ENCODE data around the gene TH. TPM values are rescaled to one million over a fixed set of nuclear protein-coding genes. Genes with fewer than 3 reads are reported as not detected.

Gene TH
- total and polyA plus RNA-seq, 7 donors, result 0.17 TPM; not detected in 6

DNA sequence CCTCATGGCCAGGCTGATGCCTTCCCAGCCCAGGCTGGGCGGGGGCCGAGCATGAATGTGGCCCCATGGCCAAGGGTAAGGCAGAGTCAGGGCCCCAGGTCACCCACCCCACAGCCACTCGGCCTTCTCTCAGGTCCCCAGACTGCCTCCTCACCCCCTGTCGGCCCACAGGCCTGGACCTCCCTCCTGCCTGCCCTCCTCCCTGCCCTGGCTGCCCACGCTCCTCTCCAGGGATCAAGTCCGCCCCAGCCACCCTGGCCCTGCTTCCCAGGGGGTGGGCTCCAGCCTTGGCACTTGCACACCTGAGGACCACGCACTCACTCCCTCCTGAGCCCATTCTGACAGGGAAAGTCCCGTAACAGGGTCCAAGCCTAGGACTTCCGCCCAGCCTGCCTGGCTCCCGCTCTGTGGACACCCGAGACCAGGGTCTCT, 37.8 kb upstream of the TH start:
- Histone ChIP-seq H3K4me3 (no peak overlapping the region), H3K36me3 (no peaks in the 10 kb centered on the region), H3K9me3 (no peaks in the 10 kb centered on the region), H3K27ac (no peak overlapping the region), H3K4me1 (no peaks in the 10 kb centered on the region), H3K27me3 (peaks cover 0 to 6% (median 4%) of the 10 kb centered on the region in 3 donors)
- peak; percentile 54 for DNase-seq
- 78 to 86% methylated on average over 11 of the region's 11 CpGs for whole genome bisulfite sequencing, 2 donors
- intact Hi-C loops (cut with DNase I), result no loop called here
- TF ChIP-seq POLR2A (IDR thresholded peaks at IDR 0.05) (no peak), EP300 (IDR thresholded peaks at IDR 0.05) (no peak), CTCF (IDR thresholded peaks at IDR 0.05) (no peak), POLR2AphosphoS5 (IDR thresholded peaks at IDR 0.05) (no peak)

DNA sequence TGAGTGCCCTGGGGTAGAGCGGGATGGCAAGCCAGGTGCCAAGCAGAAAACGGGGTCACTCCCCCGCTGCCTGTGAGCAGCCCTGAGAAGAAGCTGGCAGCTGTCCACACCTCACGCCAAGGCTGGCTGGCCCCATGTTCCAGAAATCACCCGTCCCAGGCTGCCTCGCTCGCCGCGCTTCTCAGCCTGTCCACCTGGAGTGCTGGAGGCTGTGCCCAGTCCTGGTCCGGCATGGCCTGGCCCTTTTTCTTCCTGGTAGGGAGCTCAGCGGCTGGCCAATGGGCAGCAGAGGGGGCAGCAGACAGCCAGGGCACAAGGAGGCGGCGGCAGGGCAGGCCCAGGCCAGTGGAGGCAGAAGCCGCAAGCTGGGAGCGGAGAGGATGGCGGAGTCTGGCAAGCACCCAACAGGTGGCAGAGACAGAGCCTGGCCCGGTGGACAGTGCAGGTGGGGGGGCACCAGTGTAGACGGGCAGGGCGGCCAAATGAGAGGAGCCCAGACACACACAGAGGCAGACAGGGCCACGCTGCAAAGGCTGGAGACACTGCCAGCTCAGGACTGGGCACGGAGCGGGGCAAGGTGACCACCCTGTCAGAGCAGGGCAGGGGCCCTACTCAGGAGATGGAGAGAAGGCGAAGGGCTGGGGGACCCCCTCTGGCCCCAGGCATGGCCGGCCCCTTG, 37.2 kb upstream of the TH start:
- WGBS, 2 donors, result 34 to 75% methylated on average over 24 of the region's 24 CpGs
- peaks cover 0 to 6% (median 4%) of the 10 kb centered on the region in 3 donors for H3K27me3 ChIP-seq
- no peak overlapping the region for H3K27ac ChIP-seq
- H3K4me1 ChIP-seq, result no peaks in the 10 kb centered on the region
- no peak overlapping the region for H3K4me3 ChIP-seq
- TF ChIP-seq CTCF (IDR thresholded peaks at IDR 0.05) (no peak), POLR2A (IDR thresholded peaks at IDR 0.05) (no peak), POLR2AphosphoS5 (IDR thresholded peaks at IDR 0.05) (no peak), EP300 (IDR thresholded peaks at IDR 0.05) (no peak)
- no peaks in the 10 kb centered on the region for H3K9me3 ChIP-seq
- intact Hi-C loops (cut with DNase I), result no loop called here
- H3K36me3 ChIP-seq, result no peaks in the 10 kb centered on the region
- DNase-seq, result peak; percentile 62

GRCh38 chr11:2207773-2208621, 36.4 kb upstream of the TH start:
- Histone ChIP-seq H3K9me3 (no peaks in the 10 kb centered on the region), H3K36me3 (no peaks in the 10 kb centered on the region), H3K4me1 (no peaks in the 10 kb centered on the region), H3K27ac (no peak overlapping the region), H3K4me3 (no peak overlapping the region), H3K27me3 (peaks cover 0 to 6% (median 4%) of the 10 kb centered on the region in 3 donors)
- WGBS, 2 donors, result 74 to 82% methylated on average over 24 of the region's 24 CpGs
- DNase-seq, result peak; percentile 34
- TF ChIP-seq POLR2A (IDR thresholded peaks at IDR 0.05) (no peak), POLR2AphosphoS5 (IDR thresholded peaks at IDR 0.05) (no peak), CTCF (IDR thresholded peaks at IDR 0.05) (no peak), EP300 (IDR thresholded peaks at IDR 0.05) (no peak)
- intact Hi-C loops (cut with DNase I), result no loop called here

- WGBS, 2 donors, result 91 to 95% methylated on average over 11 of the region's 11 CpGs
- intact Hi-C loops (cut with DNase I), result no loop called here
Observed at GRCh38 chr11:2207212-2207611, 35.6 kb upstream of the TH start.

More at GRCh38 chr11:2207212-2207611, 35.6 kb upstream of the TH start:
- Histone ChIP-seq H3K9me3 (no peaks in the 10 kb centered on the region), H3K36me3 (no peaks in the 10 kb centered on the region), H3K27me3 (peaks cover 0 to 6% (median 4%) of the 10 kb centered on the region in 3 donors), H3K4me1 (no peaks in the 10 kb centered on the region), H3K4me3 (no peak overlapping the region), H3K27ac (no peak overlapping the region)
- TF ChIP-seq CTCF (IDR thresholded peaks at IDR 0.05) (no peak), EP300 (IDR thresholded peaks at IDR 0.05) (no peak), POLR2AphosphoS5 (IDR thresholded peaks at IDR 0.05) (no peak), POLR2A (IDR thresholded peaks at IDR 0.05) (no peak)
- peak; percentile 13 for DNase-seq
